Aorta (tissue), 5 donors: Measurements from ENCODE around the gene BPGM. TPM values are rescaled to one million over a fixed set of nuclear protein-coding genes. Genes with fewer than 3 reads are reported as not detected.

Experiments used
- ATAC-seq: fragments of 200-7000 bp; cut with Tn5 transposase; one replicate; pipeline ENCODE4 v1.9.1; 2022; ENCODE audit warnings: moderate library complexity; ENCODE audit not compliant: low FRiP score
- DNase-seq, 2 donors: peaks; one replicate each; pipeline ENCODE4 v3.0.0-alpha.2; 2020
- H3K27ac ChIP-seq, 2 donors: one replicate each; pipeline ENCODE4 v1.5.1; 2013; ENCODE audit warnings: low read length in 2 of 2, mild to moderate bottlenecking in 2 of 2, moderate library complexity in 2 of 2, control low read depth in 1 of 2, inconsistent platforms in 1 of 2, low read depth in 1 of 2
- H3K27me3 ChIP-seq, 2 donors: one replicate each; pipeline ENCODE4 v1.6.1; 2013; ENCODE audit warnings: control low read depth in 1 of 2, low read length in 1 of 2, mild to moderate bottlenecking in 1 of 2, moderate library complexity in 1 of 2; ENCODE audit not compliant: insufficient read depth in 2 of 2, control insufficient read depth in 1 of 2
- H3K36me3 ChIP-seq, 2 donors: one replicate each; pipeline ENCODE4 v1.6.1; 2013; ENCODE audit warnings: control low read depth in 1 of 2, low read length in 1 of 2, mild to moderate bottlenecking in 1 of 2; ENCODE audit not compliant: insufficient read depth in 2 of 2, control insufficient read depth in 1 of 2
- H3K4me1 ChIP-seq, 2 donors: one replicate each; pipeline ENCODE4 v1.6.1; 2013; ENCODE audit warnings: low read length in 2 of 2, control low read depth in 1 of 2, mild to moderate bottlenecking in 1 of 2, moderate library complexity in 1 of 2; ENCODE audit not compliant: insufficient read depth in 2 of 2, control insufficient read depth in 1 of 2
- H3K4me3 ChIP-seq, 2 donors: one replicate each; pipeline ENCODE4 v1.5.1; 2013; ENCODE audit warnings: low read length in 2 of 2, control low read depth in 1 of 2, mild to moderate bottlenecking in 1 of 2
- H3K9me3 ChIP-seq: one replicate; pipeline ENCODE4 v1.6.1; 2013; ENCODE audit warnings: mild to moderate bottlenecking, low read length; ENCODE audit not compliant: control insufficient read depth
- WGBS, 2 donors: extraction: QIAGEN DNeasy Blood & Tissue Kit; methylation state at CpG; one replicate each; pipeline ENCODE4 v1.1.7; 2013; 5-methylcytosine and 5-hydroxymethylcytosine counted together
- intact Hi-C, 2 donors: fragments of 100-400 bp; cut with DNase I; formaldehyde crosslinking; loops; one replicate each; pipeline versions ENCODE4 v1.14.2 to v1.15.0; 2022
- polyA plus RNA-seq, 2 donors: library from polyadenylated mRNA; stranded (reverse); fragments of 200-250 nt; gene quantifications; one replicate each; pipeline ENCODE4 v1.2.3, GENCODE V29; 2013
- total RNA-seq, 2 donors: library from RNA; stranded (reverse); fragmentation: NEBNext Ultra II Directional; extraction: Animal tissue kit (Norgen Biotek cat#: 25700); gene quantifications; one replicate each; pipeline ENCODE4 v1.2.1, GENCODE V29; 2021
- donor health status: healthy with polysubstance abuse.
- donor health status: Bipolar disorder and iron deficiency.
- donor health status: DM: no; HTN: no; CAD: no.
- donor health status: DM: no; HTN: no; CAD: no.
- donor health status: DM: yes; HTN: yes; CAD: no.

The BPGM gene
- total and polyA plus RNA-seq, 4 donors, result 10.5 to 27.7 (median 17.0) TPM

GRCh38 chr7:134708692-134709091, 62.0 kb downstream of the BPGM start:
- Histone ChIP-seq H3K27ac (peak overlapping the region in 1 of 2 donors; percentile 66), H3K4me1 (peaks cover 0 to 3% of the 10 kb centered on the region in 2 donors), H3K9me3 (no peaks in the 10 kb centered on the region), H3K27me3 (no peaks in the 10 kb centered on the region), H3K36me3 (no peaks in the 10 kb centered on the region), H3K4me3 (no peak overlapping the region)
- intact Hi-C loops, result no loop called here
- DNase-seq (no peak), ATAC-seq (no peak)
- WGBS, 2 donors, result 45 to 49% methylated on average over 2 of the region's 2 CpGs

GRCh38 chr7:134709197-134709596, 62.5 kb downstream of the BPGM start:
- no peak overlapping the region for H3K27ac ChIP-seq
- H3K9me3 ChIP-seq, result no peaks in the 10 kb centered on the region
- intact Hi-C loops, result no loop called here
- no peak overlapping the region for H3K4me3 ChIP-seq
- no peaks in the 10 kb centered on the region for H3K27me3 ChIP-seq
- no peak for DNase-seq
- peaks cover 0 to 3% of the 10 kb centered on the region in 2 donors for H3K4me1 ChIP-seq
- no peaks in the 10 kb centered on the region for H3K36me3 ChIP-seq
- WGBS, 2 donors, result 0 to 4% methylated on average over 2 of the region's 2 CpGs
- no peak for ATAC-seq

DNA sequence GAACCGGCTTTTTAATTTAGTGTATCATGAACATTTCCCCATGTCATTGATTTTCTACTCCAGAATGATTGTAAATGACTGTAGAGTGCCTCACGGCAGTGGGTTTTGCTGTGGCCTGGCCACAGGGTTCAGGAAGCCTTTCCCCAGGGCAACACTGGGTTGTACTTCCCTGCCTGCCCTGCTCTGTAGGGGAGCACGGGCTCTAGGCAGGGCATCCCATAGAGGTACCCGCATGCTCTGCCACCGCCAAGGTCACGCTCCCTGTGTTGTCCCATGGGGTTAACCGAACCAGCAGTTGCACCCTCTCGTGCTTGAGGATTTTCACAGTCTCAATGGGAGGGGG, 63.8 kb downstream of the BPGM start:
- Histone ChIP-seq H3K4me3 (no peak overlapping the region), H3K4me1 (peaks cover 0 to 3% of the 10 kb centered on the region in 2 donors), H3K27ac (no peak overlapping the region), H3K27me3 (no peaks in the 10 kb centered on the region), H3K9me3 (no peaks in the 10 kb centered on the region), H3K36me3 (no peaks in the 10 kb centered on the region)
- intact Hi-C loops, result no loop called here
- ATAC-seq (no peak), DNase-seq (no peak)
- 78 to 79% methylated on average over 8 of the region's 8 CpGs for WGBS, 2 donors

DNA sequence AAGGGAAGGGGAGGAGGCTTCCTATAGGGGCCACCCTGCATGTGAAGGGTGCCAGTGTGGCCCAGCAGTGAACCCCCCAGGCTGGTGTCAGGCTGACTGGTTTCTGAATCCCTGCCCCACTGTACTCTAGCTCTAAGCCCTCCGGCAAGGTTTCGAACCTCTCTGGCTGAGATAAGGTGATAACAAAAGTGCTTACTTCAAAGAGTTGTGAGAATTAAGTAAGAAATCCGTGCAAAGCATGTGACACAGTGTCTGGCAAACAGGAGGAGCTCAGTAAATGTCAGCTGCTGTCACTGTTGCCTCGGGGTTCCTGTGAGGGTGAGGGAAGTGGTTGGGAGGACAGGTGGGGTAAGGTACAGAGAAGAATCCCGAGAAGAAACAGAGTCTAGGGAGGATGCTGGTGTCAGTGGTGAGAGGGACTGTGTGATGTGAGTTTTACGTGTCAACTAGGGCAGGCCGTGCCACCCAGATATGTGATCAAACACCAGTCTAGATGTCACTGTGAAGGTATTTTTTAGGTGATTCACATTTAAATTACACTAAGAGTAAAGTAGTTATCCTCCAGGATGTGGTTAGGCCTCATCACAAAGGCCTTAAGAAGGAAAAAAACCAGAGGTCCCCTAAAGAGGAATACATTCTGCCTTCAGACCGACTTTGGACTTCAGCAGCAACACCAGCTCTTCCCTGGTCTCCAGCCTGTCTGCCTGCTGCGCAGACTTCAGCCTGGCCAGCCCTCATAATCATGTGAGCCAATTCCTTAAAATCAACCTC, 64.4 kb downstream of the BPGM start:
- DNase-seq, result no peak
- Histone ChIP-seq H3K9me3 (no peaks in the 10 kb centered on the region), H3K27ac (peak overlapping the region; percentile 65 to 73), H3K4me3 (no peak overlapping the region), H3K36me3 (no peaks in the 10 kb centered on the region), H3K4me1 (peaks cover 0 to 3% of the 10 kb centered on the region in 2 donors), H3K27me3 (no peaks in the 10 kb centered on the region)
- intact Hi-C loops, result no loop called here
- WGBS, 2 donors, result 27 to 29% methylated on average over 9 of the region's 9 CpGs
- ATAC-seq, result peak; percentile 50

GRCh38 chr7:134712196-134712595, 65.5 kb downstream of the BPGM start:
- WGBS, 2 donors, result 66 to 71% methylated on average over 4 of the region's 4 CpGs
- intact Hi-C loops, result no loop called here
- no peak for ATAC-seq
- no peak for DNase-seq
- H3K9me3 ChIP-seq, result no peaks in the 10 kb centered on the region
- peaks cover under 1 to 3% of the 10 kb centered on the region in 2 donors for H3K4me1 ChIP-seq
- no peaks in the 10 kb centered on the region for H3K36me3 ChIP-seq
- H3K4me3 ChIP-seq, result no peak overlapping the region
- no peaks in the 10 kb centered on the region for H3K27me3 ChIP-seq
- no peak overlapping the region for H3K27ac ChIP-seq

- Histone ChIP-seq H3K4me3 (no peak overlapping the region), H3K4me1 (peaks cover 2 to 7% of the 10 kb centered on the region in 2 donors), H3K27me3 (no peaks in the 10 kb centered on the region), H3K36me3 (no peaks in the 10 kb centered on the region), H3K27ac (no peak overlapping the region), H3K9me3 (no peaks in the 10 kb centered on the region)
- ATAC-seq, result no peak
- WGBS, 2 donors, result 92 to 93% methylated on average over 2 of the region's 2 CpGs
- DNase-seq, result no peak
- intact Hi-C loops, result no loop called here
Observed at GRCh38 chr7:134714470-134715205, 68.0 kb downstream of the BPGM start.

GRCh38 chr7:134718211-134718875, 71.7 kb downstream of the BPGM start:
- no peak overlapping the region for H3K4me3 ChIP-seq
- DNase-seq (no peak), ATAC-seq (no peak)
- H3K27ac ChIP-seq, result peak overlapping the region in 1 of 2 donors; percentile 43
- H3K27me3 ChIP-seq, result no peaks in the 10 kb centered on the region
- no peaks in the 10 kb centered on the region for H3K36me3 ChIP-seq
- H3K4me1 ChIP-seq, result peaks cover 4 to 18% of the 10 kb centered on the region in 2 donors
- 89 to 90% methylated on average over 2 of the region's 2 CpGs for WGBS, 2 donors
- intact Hi-C loops, result no loop called here
- no peaks in the 10 kb centered on the region for H3K9me3 ChIP-seq

- Histone ChIP-seq H3K27me3 (no peaks in the 10 kb centered on the region), H3K9me3 (no peaks in the 10 kb centered on the region), H3K36me3 (no peaks in the 10 kb centered on the region), H3K4me3 (no peak overlapping the region), H3K4me1 (peaks cover 7 to 29% of the 10 kb centered on the region in 2 donors), H3K27ac (peak overlapping the region in 1 of 2 donors; percentile 13)
- no peak for ATAC-seq
- WGBS, 2 donors, result 9 to 10% methylated on average over 5 of the region's 5 CpGs
- DNase-seq, result no peak
- intact Hi-C loops, result no loop called here
Observed at GRCh38 chr7:134720091-134720935, 73.7 kb downstream of the BPGM start.
